T-helper 2 cell treated with Interferon-gamma antibody and Interleukin-4, amounts not matched to agents 5 μg/mL and 100 μg/mL, for 36 hours (primary cell): ENCODE data around the gene NFKBIL1.
"Not testable (repeated sequence)": the region's sequence is repeated elsewhere in the genome, so short reads cannot be mapped to it uniquely, and the experiment has no call there.

Experiments
- DNase-seq: peaks from one replicate; pipeline ENCODE4 v3.0.0; 2021; ENCODE audit warnings: low spot score
- H3K27ac Mint-ChIP-seq: one replicate; pipeline ENCODE4 v1.8.0; 2021; ENCODE audit warnings: mild to moderate bottlenecking, mixed read lengths
- H3K27me3 Mint-ChIP-seq: one replicate; pipeline ENCODE4 v1.8.0; 2021; ENCODE audit warnings: low read depth, mixed read lengths
- H3K36me3 Mint-ChIP-seq: one replicate; pipeline ENCODE4 v1.8.0; 2021; ENCODE audit warnings: low read depth, mixed read lengths
- H3K4me1 Mint-ChIP-seq: one replicate; pipeline ENCODE4 v1.8.0; 2021; ENCODE audit warnings: low read depth, mixed read lengths
- H3K4me3 Mint-ChIP-seq: one replicate; pipeline ENCODE4 v1.8.0; 2022; ENCODE audit warnings: mild to moderate bottlenecking, moderate library complexity, mixed read lengths
- H3K9me3 Mint-ChIP-seq: one replicate; pipeline ENCODE4 v1.8.0; 2021; ENCODE audit warnings: mixed read lengths

NFKBIL1 gene

GRCh38 chr6:31588871-31589650 is 41.7 kb downstream of the NFKBIL1 start:
- Mint-ChIP-seq H3K4me1 (peaks cover 50% of the 10 kb centered on the region), H3K36me3 (peaks cover 18% of the 10 kb centered on the region), H3K27ac (peak overlapping the region; percentile 58), H3K9me3 (no peaks in the 10 kb centered on the region), H3K4me3 (peak overlapping the region; percentile 19), H3K27me3 (no peaks in the 10 kb centered on the region)
- no peak for DNase-seq

DNA sequence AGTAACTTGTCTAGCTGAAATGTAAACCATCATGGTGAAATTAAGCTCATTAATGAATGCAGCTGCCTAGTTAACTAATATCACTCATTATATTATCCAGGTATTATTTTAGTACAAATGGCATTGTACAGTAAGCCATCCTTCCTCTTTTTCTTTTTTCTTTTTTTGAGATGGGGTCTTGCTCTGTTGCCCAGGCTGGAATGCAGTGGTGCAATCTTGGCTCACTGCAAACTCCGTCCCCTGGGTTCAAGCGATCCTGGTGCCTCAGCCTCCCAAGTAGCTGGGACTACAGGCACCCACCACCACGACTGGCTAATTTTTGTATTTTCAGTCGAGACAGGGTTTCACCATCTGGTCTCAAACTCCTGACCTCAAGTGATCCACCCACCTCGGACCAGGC is 43.3 kb downstream of the NFKBIL1 start:
- DNase-seq, H3K27me3 Mint-ChIP-seq, H3K9me3 Mint-ChIP-seq: not testable (repeated sequence)
- H3K27ac Mint-ChIP-seq, result peak overlapping the region; percentile 35
- peaks cover 14% of the 10 kb centered on the region for H3K36me3 Mint-ChIP-seq
- peak overlapping the region; percentile 14 for H3K4me3 Mint-ChIP-seq
- H3K4me1 Mint-ChIP-seq, result peaks cover 49% of the 10 kb centered on the region

DNA sequence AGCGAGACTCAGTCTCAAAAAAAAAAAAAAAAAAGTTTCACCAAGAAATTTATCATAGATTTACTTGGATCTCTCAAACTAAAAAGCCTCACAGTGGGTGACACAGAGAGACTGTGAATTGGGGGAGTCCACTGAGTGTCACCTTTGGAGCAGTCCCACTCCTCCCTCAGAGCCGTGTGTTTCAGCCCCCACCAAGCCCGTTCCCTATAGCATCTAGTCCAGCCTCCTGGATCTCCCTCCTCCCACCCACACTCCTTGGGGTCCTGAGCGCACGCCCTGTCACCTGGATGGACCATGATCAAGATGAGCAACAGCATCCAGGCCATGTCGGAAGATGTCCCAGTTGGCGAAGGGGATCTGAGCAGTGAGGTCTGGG is 45.0 kb downstream of the NFKBIL1 start:
- Mint-ChIP-seq H3K36me3 (peaks cover 11% of the 10 kb centered on the region), H3K27me3 (no peaks in the 10 kb centered on the region), H3K27ac (peak overlapping the region; percentile 88), H3K4me3 (peak overlapping the region; percentile 75), H3K9me3 (no peaks in the 10 kb centered on the region), H3K4me1 (peaks cover 37% of the 10 kb centered on the region)
- DNase-seq, result no peak

- no peaks in the 10 kb centered on the region for H3K27me3 Mint-ChIP-seq
- H3K4me3 Mint-ChIP-seq, result peak overlapping the region; percentile 34
- H3K4me1 Mint-ChIP-seq, result peaks cover 36% of the 10 kb centered on the region
- H3K36me3 Mint-ChIP-seq, result no peaks in the 10 kb centered on the region
- no peak for DNase-seq
- no peaks in the 10 kb centered on the region for H3K9me3 Mint-ChIP-seq
- peak overlapping the region; percentile 10 for H3K27ac Mint-ChIP-seq
These were observed 49.6 kb downstream of the NFKBIL1 start for GRCh38 chr6:31597006-31597405.

DNA sequence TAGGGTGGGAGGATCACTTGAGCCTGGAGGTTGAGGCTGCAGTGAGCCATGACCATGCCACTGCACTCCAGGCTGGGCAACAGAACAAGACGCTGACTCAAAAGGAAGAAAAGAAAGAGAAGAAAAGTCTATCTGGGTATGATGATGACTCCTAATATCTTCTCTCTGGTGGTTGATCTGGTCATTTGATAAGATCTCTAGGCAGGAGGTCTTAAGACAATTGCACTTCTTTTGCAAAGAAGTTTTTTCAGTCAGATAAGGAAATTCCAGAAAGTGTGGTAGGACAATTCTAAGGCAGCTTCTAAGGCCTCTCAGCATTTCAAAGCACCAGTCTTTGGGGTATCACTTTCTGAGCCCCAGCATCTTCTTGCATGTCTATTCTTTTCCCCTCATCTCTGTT is 59.9 kb downstream of the NFKBIL1 start:
- Mint-ChIP-seq H3K4me3 (no peak overlapping the region), H3K27me3 (no peaks in the 10 kb centered on the region), H3K4me1 (peaks cover 6% of the 10 kb centered on the region), H3K9me3 (no peaks in the 10 kb centered on the region), H3K36me3 (no peaks in the 10 kb centered on the region), H3K27ac (peak overlapping the region; percentile 38)
- DNase-seq, result no peak
